ENCODE results near the gene ANKRD36. TPM values are rescaled to one million over a fixed set of nuclear protein-coding genes. Genes with fewer than 3 reads are reported as not detected.
"Not testable (repeated sequence)": the region's sequence is repeated elsewhere in the genome, so short reads cannot be mapped to it uniquely, and the experiment has no call there.

ANKRD36 gene
- total and polyA plus RNA-seq, 2 experiments from 2014 or later = 10.7 to 21.8 TPM

GRCh38 chr2:97168583-97168982 lies 55.6 kb downstream of the ANKRD36 start:
- not testable (repeated sequence) for H3K4me1 ChIP-seq (ENCODE audit: insufficient read depth); H3K27me3 ChIP-seq (ENCODE audit: insufficient read depth); H3K27ac Mint-ChIP-seq; H3K9me2 ChIP-seq (ENCODE audit: insufficient read depth); DNase-seq (ENCODE audit: low spot score); H3K36me3 ChIP-seq (ENCODE audit: insufficient read depth); H3K79me2 ChIP-seq (replicated peaks; ENCODE audit: insufficient read depth); H3K4me3 ChIP-seq; ATAC-seq; H3K4me2 ChIP-seq; H3K27ac ChIP-seq (ENCODE audit: low read depth); H3F3A ChIP-seq (replicated peaks; ENCODE audit: low read depth); H4K20me1 ChIP-seq (replicated peaks; ENCODE audit: insufficient read depth); H3K4me3 Mint-ChIP-seq; H3K27me3 Mint-ChIP-seq (ENCODE audit: insufficient read depth, low read depth, poor library complexity); H3K4me1 Mint-ChIP-seq; H2AFZ ChIP-seq
- peaks cover 31% of the 10 kb centered on the region for H3K9me3 Mint-ChIP-seq
- peaks cover 32% of the 10 kb centered on the region for H3K36me3 Mint-ChIP-seq (ENCODE audit: low read depth)

GRCh38 chr2:97180391-97180790 lies 67.4 kb downstream of the ANKRD36 start:
- H3K79me2 ChIP-seq (replicated peaks; ENCODE audit: insufficient read depth); H3K27ac ChIP-seq (ENCODE audit: low read depth); ATAC-seq; H3K4me3 ChIP-seq; H4K20me1 ChIP-seq (replicated peaks; ENCODE audit: insufficient read depth); H3K4me3 Mint-ChIP-seq; H3K4me2 ChIP-seq; H3K27me3 Mint-ChIP-seq (ENCODE audit: insufficient read depth, low read depth, poor library complexity); H3F3A ChIP-seq (replicated peaks; ENCODE audit: low read depth); DNase-seq (ENCODE audit: low spot score); H3K9me2 ChIP-seq (ENCODE audit: insufficient read depth); H3K27me3 ChIP-seq (ENCODE audit: insufficient read depth); H3K36me3 ChIP-seq (ENCODE audit: insufficient read depth); H3K9me3 Mint-ChIP-seq; H3K4me1 ChIP-seq (ENCODE audit: insufficient read depth); H2AFZ ChIP-seq: not testable (repeated sequence)
- peaks cover 13% of the 10 kb centered on the region; the same call in 2 of the 3 replicates for H3K36me3 Mint-ChIP-seq (ENCODE audit: low read depth)
- peaks cover 12% of the 10 kb centered on the region for H3K4me1 Mint-ChIP-seq
- peak overlapping the region; percentile 73 for H3K27ac Mint-ChIP-seq

GRCh38 chr2:97195349-97195748 lies 82.4 kb downstream of the ANKRD36 start:
- not testable (repeated sequence) for H3K9me2 ChIP-seq (ENCODE audit: insufficient read depth); H3K4me1 ChIP-seq (ENCODE audit: insufficient read depth); H3K27me3 ChIP-seq (ENCODE audit: insufficient read depth); H2AFZ ChIP-seq; H3K36me3 ChIP-seq (ENCODE audit: insufficient read depth); H3K27me3 Mint-ChIP-seq (ENCODE audit: insufficient read depth, low read depth, poor library complexity); H3K4me3 ChIP-seq; ATAC-seq; H3K27ac Mint-ChIP-seq; H3K79me2 ChIP-seq (replicated peaks; ENCODE audit: insufficient read depth); H3K9me3 Mint-ChIP-seq; H3K4me3 Mint-ChIP-seq; H3K4me1 Mint-ChIP-seq; H3K27ac ChIP-seq (ENCODE audit: low read depth); H3K4me2 ChIP-seq; H3F3A ChIP-seq (replicated peaks; ENCODE audit: low read depth); H4K20me1 ChIP-seq (replicated peaks; ENCODE audit: insufficient read depth)
- peaks cover 10% of the 10 kb centered on the region; the same call in 1 of the 3 replicates for H3K36me3 Mint-ChIP-seq (ENCODE audit: low read depth)
- DNase-seq (ENCODE audit: low spot score) = peak; percentile 13

GRCh38 chr2:97197251-97197650 lies 84.3 kb downstream of the ANKRD36 start:
- ATAC-seq; H3K27ac ChIP-seq (ENCODE audit: low read depth); H3K4me3 ChIP-seq; H3K36me3 Mint-ChIP-seq (ENCODE audit: low read depth); H3K27me3 Mint-ChIP-seq (ENCODE audit: insufficient read depth, low read depth, poor library complexity); DNase-seq (ENCODE audit: low spot score); H3F3A ChIP-seq (replicated peaks; ENCODE audit: low read depth); H3K4me2 ChIP-seq; H3K36me3 ChIP-seq (ENCODE audit: insufficient read depth); H3K4me1 Mint-ChIP-seq; H3K27ac Mint-ChIP-seq; H3K9me2 ChIP-seq (ENCODE audit: insufficient read depth); H3K4me1 ChIP-seq (ENCODE audit: insufficient read depth); H2AFZ ChIP-seq; H3K4me3 Mint-ChIP-seq; H3K9me3 Mint-ChIP-seq; H4K20me1 ChIP-seq (replicated peaks; ENCODE audit: insufficient read depth); H3K27me3 ChIP-seq (ENCODE audit: insufficient read depth); H3K79me2 ChIP-seq (replicated peaks; ENCODE audit: insufficient read depth): not testable (repeated sequence)

- not testable (repeated sequence) for H3K4me3 ChIP-seq; H3K79me2 ChIP-seq (replicated peaks; ENCODE audit: insufficient read depth); H3K27me3 Mint-ChIP-seq (ENCODE audit: insufficient read depth, low read depth, poor library complexity); DNase-seq (ENCODE audit: low spot score); H3K4me1 Mint-ChIP-seq; H3K4me3 Mint-ChIP-seq; H3K36me3 ChIP-seq (ENCODE audit: insufficient read depth); H4K20me1 ChIP-seq (replicated peaks; ENCODE audit: insufficient read depth); ATAC-seq; H3F3A ChIP-seq (replicated peaks; ENCODE audit: low read depth); H2AFZ ChIP-seq; H3K36me3 Mint-ChIP-seq (ENCODE audit: low read depth); H3K27ac Mint-ChIP-seq; H3K9me3 Mint-ChIP-seq; H3K4me2 ChIP-seq; H3K27ac ChIP-seq (ENCODE audit: low read depth); H3K27me3 ChIP-seq (ENCODE audit: insufficient read depth); H3K9me2 ChIP-seq (ENCODE audit: insufficient read depth); H3K4me1 ChIP-seq (ENCODE audit: insufficient read depth)
Observed at GRCh38 chr2:97200887-97201286, 87.9 kb downstream of the ANKRD36 start.

- H3K36me3 ChIP-seq (ENCODE audit: insufficient read depth); H3K79me2 ChIP-seq (replicated peaks; ENCODE audit: insufficient read depth); H3K4me1 ChIP-seq (ENCODE audit: insufficient read depth); H3K36me3 Mint-ChIP-seq (ENCODE audit: low read depth); DNase-seq (ENCODE audit: low spot score); H2AFZ ChIP-seq; H3K9me3 Mint-ChIP-seq; H3K9me2 ChIP-seq (ENCODE audit: insufficient read depth); H3K4me3 Mint-ChIP-seq; ATAC-seq; H3K27me3 Mint-ChIP-seq (ENCODE audit: insufficient read depth, low read depth, poor library complexity); H4K20me1 ChIP-seq (replicated peaks; ENCODE audit: insufficient read depth); H3K27ac Mint-ChIP-seq; H3K27ac ChIP-seq (ENCODE audit: low read depth); H3K4me1 Mint-ChIP-seq; H3F3A ChIP-seq (replicated peaks; ENCODE audit: low read depth); H3K27me3 ChIP-seq (ENCODE audit: insufficient read depth); H3K4me3 ChIP-seq; H3K4me2 ChIP-seq: not testable (repeated sequence)
Observed at GRCh38 chr2:97202643-97203250, 89.8 kb downstream of the ANKRD36 start.
